Testis (tissue), 2 donors: ENCODE data around the gene MCC.

ENCODE experiments used
- CTCF ChIP-seq, 3 experiments: fragments of 450-650 bp in 2 of 3; fragments of 200-600 bp in 1 of 3; sonication (generic) in 1 of 3; IDR thresholded peaks; one replicate each; pipeline ENCODE4 v1.5.1; 2016 to 2019; ENCODE audit warnings: antibody characterized with exemption in 3 of 3, mild to moderate bottlenecking in 2 of 3, moderate library complexity in 1 of 3
- POLR2A ChIP-seq: fragments of 450-650 bp; IDR thresholded peaks from one replicate; pipeline ENCODE4 v1.6.1; 2017; ENCODE audit warnings: antibody characterized with exemption, mild to moderate bottlenecking, moderate library complexity

GRCh38 chr5:113361701-113362100 lies 126.6 kb downstream of the MCC start:
- TF ChIP-seq CTCF (IDR thresholded peaks at IDR 0.05) (no peak), POLR2A (no peak)
